Endodermal cell (in vitro differentiated cells): Measurements from ENCODE around the gene UBB. TPM values are rescaled to one million over a fixed set of nuclear protein-coding genes. Genes with fewer than 3 reads are reported as not detected.

Experiments used
- DNase-seq: peaks from one replicate; pipeline ENCODE4 v3.0.0-alpha.2; 2017
- H3K27ac ChIP-seq: 2 replicates; pipeline ENCODE4 v1.5.1; 2013; ENCODE audit warnings: mild to moderate bottlenecking, low read depth, low read length, moderate library complexity
- H3K27me3 ChIP-seq: 2 replicates; pipeline ENCODE4 v1.6.1; 2013; ENCODE audit warnings: mild to moderate bottlenecking, low read length, moderate library complexity; ENCODE audit not compliant: insufficient read depth, control insufficient read depth, poor library complexity, severe bottlenecking
- H3K36me3 ChIP-seq: 2 replicates; pipeline ENCODE4 v1.7.0; 2013; ENCODE audit warnings: mild to moderate bottlenecking, low read length, moderate library complexity; ENCODE audit not compliant: control insufficient read depth, insufficient read depth
- H3K4me1 ChIP-seq: one replicate; pipeline ENCODE4 v1.7.0; 2013; ENCODE audit warnings: low read length; ENCODE audit not compliant: control insufficient read depth, insufficient read depth
- H3K4me3 ChIP-seq: 2 replicates; pipeline ENCODE4 v1.5.1; 2013; ENCODE audit warnings: mild to moderate bottlenecking, low read length, moderate library complexity
- H3K9ac ChIP-seq: 2 replicates; pipeline ENCODE4 v1.6.1; 2013; ENCODE audit warnings: mild to moderate bottlenecking, low read length, moderate library complexity; ENCODE audit not compliant: poor library complexity, severe bottlenecking; ENCODE audit errors: extremely low read depth
- H3K9me3 ChIP-seq: 2 replicates; pipeline ENCODE4 v1.6.1; 2013; ENCODE audit warnings: mild to moderate bottlenecking, low read length, moderate library complexity; ENCODE audit not compliant: control insufficient read depth
- H3K27ac Mint-ChIP-seq: 2 replicates; pipeline ENCODE4 v1.8.0; 2020; ENCODE audit warnings: mixed read lengths
- H3K27me3 Mint-ChIP-seq: 2 replicates; pipeline ENCODE4 v1.8.0; 2021; ENCODE audit warnings: mild to moderate bottlenecking, mixed read lengths; ENCODE audit not compliant: insufficient read depth
- H3K36me3 Mint-ChIP-seq: 2 replicates; pipeline ENCODE4 v1.8.0; 2020; ENCODE audit warnings: low read depth, mixed read lengths
- H3K4me1 Mint-ChIP-seq: 2 replicates; pipeline ENCODE4 v1.8.0; 2020; ENCODE audit warnings: mixed read lengths
- H3K4me3 Mint-ChIP-seq: 2 replicates; pipeline ENCODE4 v1.8.0; 2020; ENCODE audit warnings: mild to moderate bottlenecking, moderate library complexity, mixed read lengths
- H3K9me3 Mint-ChIP-seq: 2 replicates; pipeline ENCODE4 v1.8.0; 2020; ENCODE audit warnings: mild to moderate bottlenecking, mixed read lengths
- WGBS, 2 experiments: methylation state at CpG; one replicate each; pipeline versions ENCODE4 v1.1.5 to v1.1.7; 2013; ENCODE audit warnings: missing lambda C conversion rate in 2 of 2, mixed read lengths in 1 of 2; ENCODE audit not compliant: insufficient coverage in 1 of 2, insufficient read length in 1 of 2; 5-methylcytosine and 5-hydroxymethylcytosine counted together
- total RNA-seq, 2 donors: library from RNA; stranded (reverse); fragmentation: NEBNext Ultra II Directional in 1 of 2; extraction: Animal tissue kit (Norgen Biotek cat#: 25700) in 1 of 2; gene quantifications; 2 replicates in 1 of 2; 3 replicates in 1 of 2; pipeline ENCODE4 v1.2.1, GENCODE V29; 2021
- TF ChIP-seq, protein P1 (sequence below): fragments of 200-600 bp; sonication (generic); conservative IDR thresholded peaks from 2 replicates; pipeline ENCODE4 v1.5.0; 2021; ENCODE audit warnings: antibody characterized with exemption, mild to moderate bottlenecking

Gene UBB
- total RNA-seq, 2 donors from 2014 or later, result 1,658 to 1,721 TPM

DNA sequence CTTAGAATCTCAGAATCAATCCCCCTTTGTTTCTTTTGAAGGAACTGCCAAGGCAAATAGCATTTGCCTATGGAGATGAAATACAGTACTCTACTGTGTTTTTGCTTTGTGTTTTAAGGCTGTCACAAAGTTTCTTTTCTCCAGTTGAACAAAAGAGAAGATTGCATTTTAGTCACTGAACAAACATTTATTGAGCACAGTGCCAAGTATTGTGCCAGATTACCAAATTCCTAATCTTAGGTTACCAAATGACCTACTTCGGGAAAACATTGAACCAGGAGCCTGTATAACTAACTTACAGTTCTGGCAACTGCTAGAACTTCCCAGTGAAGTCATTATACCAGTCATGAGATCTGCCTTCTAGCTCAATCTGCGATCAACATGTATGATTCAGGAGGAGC lies 3.0 kb upstream of the UBB start:
- Histone ChIP-seq H3K27me3 (no peaks in the 10 kb centered on the region), H3K9me3 (no peaks in the 10 kb centered on the region), H3K36me3 (peaks cover 12% of the 10 kb centered on the region), H3K9ac (no peak overlapping the region), H3K4me1 (no peaks in the 10 kb centered on the region), H3K4me3 (no peak overlapping the region), H3K27ac (no peak overlapping the region)
- no peak for DNase-seq
- Mint-ChIP-seq H3K27ac (no peak overlapping the region), H3K36me3 (peaks cover 18% of the 10 kb centered on the region), H3K27me3 (no peaks in the 10 kb centered on the region), H3K9me3 (no peaks in the 10 kb centered on the region), H3K4me3 (no peak overlapping the region), H3K4me1 (peaks cover 12% of the 10 kb centered on the region)
- TF ChIP-seq, protein P1, sequence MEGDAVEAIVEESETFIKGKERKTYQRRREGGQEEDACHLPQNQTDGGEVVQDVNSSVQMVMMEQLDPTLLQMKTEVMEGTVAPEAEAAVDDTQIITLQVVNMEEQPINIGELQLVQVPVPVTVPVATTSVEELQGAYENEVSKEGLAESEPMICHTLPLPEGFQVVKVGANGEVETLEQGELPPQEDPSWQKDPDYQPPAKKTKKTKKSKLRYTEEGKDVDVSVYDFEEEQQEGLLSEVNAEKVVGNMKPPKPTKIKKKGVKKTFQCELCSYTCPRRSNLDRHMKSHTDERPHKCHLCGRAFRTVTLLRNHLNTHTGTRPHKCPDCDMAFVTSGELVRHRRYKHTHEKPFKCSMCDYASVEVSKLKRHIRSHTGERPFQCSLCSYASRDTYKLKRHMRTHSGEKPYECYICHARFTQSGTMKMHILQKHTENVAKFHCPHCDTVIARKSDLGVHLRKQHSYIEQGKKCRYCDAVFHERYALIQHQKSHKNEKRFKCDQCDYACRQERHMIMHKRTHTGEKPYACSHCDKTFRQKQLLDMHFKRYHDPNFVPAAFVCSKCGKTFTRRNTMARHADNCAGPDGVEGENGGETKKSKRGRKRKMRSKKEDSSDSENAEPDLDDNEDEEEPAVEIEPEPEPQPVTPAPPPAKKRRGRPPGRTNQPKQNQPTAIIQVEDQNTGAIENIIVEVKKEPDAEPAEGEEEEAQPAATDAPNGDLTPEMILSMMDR, result no peak
- WGBS, 2 experiments, result 98 to 100% methylated on average over 1 to 2 of the region's 2 CpGs

GRCh38 chr17:16378636-16379282 lies 2.1 kb upstream of the UBB start:
- Mint-ChIP-seq H3K4me3 (peak overlapping the region; percentile 13), H3K27me3 (no peaks in the 10 kb centered on the region), H3K9me3 (no peaks in the 10 kb centered on the region), H3K36me3 (peaks cover 26% of the 10 kb centered on the region), H3K27ac (peak overlapping the region; percentile 29), H3K4me1 (peaks cover 17% of the 10 kb centered on the region)
- peak; percentile 73 for DNase-seq
- Histone ChIP-seq H3K4me3 (no peak overlapping the region), H3K9ac (no peak overlapping the region), H3K27ac (no peak overlapping the region), H3K9me3 (no peaks in the 10 kb centered on the region), H3K4me1 (no peaks in the 10 kb centered on the region), H3K27me3 (no peaks in the 10 kb centered on the region), H3K36me3 (peaks cover 20% of the 10 kb centered on the region)
- 95% methylated on average over 9 to 17 of the region's 17 CpGs for WGBS, 2 experiments
- TF ChIP-seq, protein P1, result no peak

DNA sequence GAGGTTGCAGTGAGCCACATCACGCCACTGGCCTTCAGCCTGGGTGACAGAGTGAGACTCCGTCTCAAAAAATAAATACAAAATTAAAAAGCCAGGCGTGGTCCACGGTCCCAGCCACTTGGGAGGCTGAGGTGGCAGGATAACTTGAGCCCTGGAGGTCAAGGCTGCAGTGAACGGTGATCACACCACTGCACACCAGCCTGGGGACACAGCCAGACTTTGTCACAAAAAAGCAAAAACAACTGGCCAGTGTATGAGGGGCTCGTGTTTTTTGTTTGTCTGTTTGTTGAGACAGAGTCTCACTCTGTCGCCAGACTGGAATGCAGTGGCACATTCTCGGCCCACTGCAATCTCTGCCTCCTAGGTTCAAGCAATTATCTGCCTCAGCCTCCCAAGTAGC lies 1.2 kb upstream of the UBB start:
- TF ChIP-seq, protein P1, result no peak
- no peak overlapping the region for H3K9ac ChIP-seq
- peaks cover 25% of the 10 kb centered on the region for H3K36me3 ChIP-seq
- no peak overlapping the region for H3K4me3 ChIP-seq
- WGBS, 2 experiments, result 95 to 97% methylated on average over 6 to 8 of the region's 8 CpGs
- no peaks in the 10 kb centered on the region for H3K9me3 Mint-ChIP-seq
- peaks cover 17% of the 10 kb centered on the region for H3K4me1 Mint-ChIP-seq
- no peak overlapping the region for H3K27ac Mint-ChIP-seq
- H3K27ac ChIP-seq, result no peak overlapping the region
- H3K27me3 ChIP-seq, result no peaks in the 10 kb centered on the region
- H3K36me3 Mint-ChIP-seq, result peaks cover 27% of the 10 kb centered on the region
- peak; percentile 64 for DNase-seq
- peak overlapping the region; percentile 85 for H3K4me3 Mint-ChIP-seq
- no peaks in the 10 kb centered on the region for H3K27me3 Mint-ChIP-seq
- H3K9me3 ChIP-seq, result no peaks in the 10 kb centered on the region
- no peaks in the 10 kb centered on the region for H3K4me1 ChIP-seq
